Measurements from ENCODE around the gene OR51B5.
"Not testable (repeated sequence)": the region's sequence is repeated elsewhere in the genome, so short reads cannot be mapped to it uniquely, and the experiment has no call there.

The OR51B5 gene

GRCh38 chr11:5343474-5344335 lies at the start of gene OR51B5:
Gene OR51B5, minus strand, starts transcription at chr11:5343524. Its CDS starts 0 bp downstream, at chr11:5343524.
- DNase-seq, result no peak

- no peak for DNase-seq
Measured at GRCh38 chr11:5390210-5390609, 46.9 kb upstream of the OR51B5 start.

- no peak for DNase-seq
Measured at GRCh38 chr11:5384335-5384734, 41.0 kb upstream of the OR51B5 start.

- DNase-seq, result no peak
Measured at GRCh38 chr11:5383576-5383975, 40.3 kb upstream of the OR51B5 start, which contains the start of gene OR51M1. Gene OR51M1, plus strand, starts transcription at chr11:5383812. Its CDS starts 5,587 bp downstream, at chr11:5389399.

GRCh38 chr11:5380740-5381342 lies 37.5 kb upstream of the OR51B5 start:
- DNase-seq, result no peak

GRCh38 chr11:5369789-5370188 lies 26.5 kb upstream of the OR51B5 start:
- no peak for DNase-seq

GRCh38 chr11:5368502-5369043 lies 25.2 kb upstream of the OR51B5 start:
- DNase-seq, result no peak

GRCh38 chr11:5367448-5368074 lies 24.2 kb upstream of the OR51B5 start:
- DNase-seq, result no peak

GRCh38 chr11:5366856-5367255 lies 23.5 kb upstream of the OR51B5 start:
- no peak for DNase-seq

GRCh38 chr11:5366365-5366764 lies 23.0 kb upstream of the OR51B5 start:
- DNase-seq, result not testable (repeated sequence)

- no peak for DNase-seq
Measured at GRCh38 chr11:5364214-5364613, 20.9 kb upstream of the OR51B5 start.

- no peak for DNase-seq
Measured at GRCh38 chr11:5363679-5364078, 20.4 kb upstream of the OR51B5 start.

- DNase-seq, result no peak
Measured at GRCh38 chr11:5362017-5362625, 18.8 kb upstream of the OR51B5 start.

GRCh38 chr11:5356031-5356430 lies 12.7 kb upstream of the OR51B5 start:
- DNase-seq, result not testable (repeated sequence)

- DNase-seq, result no peak
Measured at GRCh38 chr11:5351208-5351607, 7.9 kb upstream of the OR51B5 start, which contains the start of gene OR51B6. Gene OR51B6, plus strand, starts transcription at chr11:5351508. Its CDS starts 0 bp downstream, at chr11:5351508.

- DNase-seq, result no peak
Measured at GRCh38 chr11:5349550-5349949, 6.2 kb upstream of the OR51B5 start.

- DNase-seq, result no peak
Measured at GRCh38 chr11:5348551-5349194, 5.3 kb upstream of the OR51B5 start.

- DNase-seq, result no peak
Measured at GRCh38 chr11:5345831-5346230, 2.5 kb upstream of the OR51B5 start.

- no peak for DNase-seq
Measured at GRCh38 chr11:5339771-5340322, 3.5 kb downstream of the OR51B5 start.

GRCh38 chr11:5337253-5337652 lies 6.1 kb downstream of the OR51B5 start:
- not testable (repeated sequence) for DNase-seq

- no peak for DNase-seq
Measured at GRCh38 chr11:5336331-5336730, 7.0 kb downstream of the OR51B5 start.

- no peak for DNase-seq
Measured at GRCh38 chr11:5335170-5335569, 8.2 kb downstream of the OR51B5 start.

All from NCI-H2171 (cell line).